H1 (cell line): ENCODE measurements around the gene COQ10B. TPM values are rescaled to one million over a fixed set of nuclear protein-coding genes. Genes with fewer than 3 reads are reported as not detected.
A peak's percentile ranks its signal among the peaks of the same experiment; 100 is the strongest.

Source experiments
- CBX8 ChIP-seq: fragments of 300-800, 300-1000 bp; sonication (generic); IDR thresholded peaks from 2 replicates; pipeline ENCODE4 v1.7.1; 2016; ENCODE audit warnings: low read depth, low read length, borderline replicate concordance
- CHD1 ChIP-seq: IDR thresholded peaks from 2 replicates; pipeline ENCODE4 v1.6.1; 2012; ENCODE audit warnings: low read depth, low read length, improper control_type of control experiment
- CTBP2 ChIP-seq: IDR thresholded peaks from 2 replicates; pipeline ENCODE4 v1.7.0; 2011; ENCODE audit warnings: borderline replicate concordance, mild to moderate bottlenecking, moderate library complexity, mixed read lengths, low read length; ENCODE audit not compliant: insufficient read depth, insufficient read length
- EZH2 ChIP-seq: fragments of 200-600 bp; sonication (generic); IDR thresholded peaks from 2 replicates; pipeline ENCODE4 v1.7.1; 2012; ENCODE audit warnings: low read depth, mild to moderate bottlenecking, moderate library complexity, low read length, inconsistent platforms; ENCODE audit not compliant: severe bottlenecking
- FOSL1 ChIP-seq: IDR thresholded peaks from 2 replicates; pipeline ENCODE4 v1.6.1; 2011; ENCODE audit warnings: mild to moderate bottlenecking, low read depth, low read length, moderate library complexity; ENCODE audit not compliant: insufficient read depth
- JUND ChIP-seq: IDR thresholded peaks from 2 replicates; pipeline ENCODE4 v1.6.1; 2011; ENCODE audit warnings: mild to moderate bottlenecking, improper control_type of control experiment, low read length
- KDM1A ChIP-seq: fragments of 200-600, 300-600 bp; sonication (generic); IDR thresholded peaks from 2 replicates; pipeline ENCODE4 v1.7.1; 2016; ENCODE audit warnings: mild to moderate bottlenecking, low read length, borderline replicate concordance
- KDM4A ChIP-seq: IDR thresholded peaks from one replicate; pipeline ENCODE4 v1.7.1; 2012; ENCODE audit warnings: low read depth, mild to moderate bottlenecking, moderate library complexity, low read length, inconsistent platforms; ENCODE audit not compliant: severe bottlenecking
- NRF1 ChIP-seq: IDR thresholded peaks from 2 replicates; pipeline ENCODE4 v1.6.1; 2011; ENCODE audit warnings: mild to moderate bottlenecking, low read depth, low read length, improper control_type of control experiment
- POLR2A ChIP-seq, 2 experiments: IDR thresholded peaks; 1 replicate in 1 of 2; 2 replicates in 1 of 2; pipeline ENCODE4 v1.6.1; 2011; ENCODE audit warnings: low read depth in 2 of 2, low read length in 2 of 2, mild to moderate bottlenecking in 2 of 2; ENCODE audit errors: control extremely low read depth in 1 of 2
- POLR2AphosphoS5 ChIP-seq: IDR thresholded peaks from 2 replicates; pipeline ENCODE4 v1.6.1; 2011; ENCODE audit warnings: low read depth, low read length
- RNF2 ChIP-seq: fragments of 200-900, 300-1000 bp; sonication (generic); IDR thresholded peaks from 2 replicates; pipeline ENCODE4 v1.7.1; 2016; ENCODE audit warnings: borderline replicate concordance, low read depth, mild to moderate bottlenecking, antibody characterized with exemption, low read length; ENCODE audit not compliant: poor library complexity, severe bottlenecking; ENCODE audit errors: missing control alignments
- SAP30 ChIP-seq: fragments of 300-600 bp; sonication (generic); IDR thresholded peaks from 2 replicates; pipeline ENCODE4 v1.7.1; 2012; ENCODE audit warnings: low read length, moderate library complexity, mild to moderate bottlenecking, inconsistent platforms; ENCODE audit not compliant: insufficient read depth, insufficient replicate concordance
- SIN3A ChIP-seq, 2 experiments: IDR thresholded peaks in 1 of 2; conservative IDR thresholded peaks in 1 of 2; 2 replicates each; pipeline ENCODE4 v1.6.1; 2011 to 2012; ENCODE audit warnings: low read length in 2 of 2, improper control_type of control experiment in 1 of 2, low read depth in 1 of 2, mild to moderate bottlenecking in 1 of 2
- SP2 ChIP-seq: IDR thresholded peaks from 2 replicates; pipeline ENCODE4 v1.6.1; 2012; ENCODE audit warnings: mild to moderate bottlenecking, low read length, inconsistent platforms
- SP4 ChIP-seq: IDR thresholded peaks from 2 replicates; pipeline ENCODE4 v1.6.1; 2012; ENCODE audit warnings: low read length, inconsistent platforms
- SRF ChIP-seq: IDR thresholded peaks from 2 replicates; pipeline ENCODE4 v1.6.1; 2011; ENCODE audit warnings: mild to moderate bottlenecking, low read depth, low read length, moderate library complexity
- TAF1 ChIP-seq: IDR thresholded peaks from 2 replicates; pipeline ENCODE4 v1.6.1; 2011; ENCODE audit warnings: mild to moderate bottlenecking, low read depth, low read length
- YY1 ChIP-seq: IDR thresholded peaks from 2 replicates; pipeline ENCODE4 v1.6.1; 2011; ENCODE audit warnings: low read depth, mild to moderate bottlenecking, low read length
- ZNF274 ChIP-seq: IDR thresholded peaks from 2 replicates; pipeline ENCODE4 v1.7.0; 2012; ENCODE audit warnings: low read length, borderline replicate concordance; ENCODE audit errors: extremely low read depth
- polyA plus RNA-seq, 7 experiments: library from polyadenylated mRNA; depleted of rRNA in 3 of 7; stranded (reverse) in 5 of 7; unstranded in 2 of 7; fragments of >200 nt in 5 of 7; fragments of 200-250 nt in 2 of 7; gene quantifications; 1 replicate in 5 of 7; 2 replicates in 1 of 7; 4 replicates in 1 of 7; pipeline versions ENCODE4 v1.2.1 to v1.2.3, GENCODE V29; 2011 to 2013; ENCODE audit warnings: missing spikeins in 2 of 7, mixed read lengths in 2 of 7
- total RNA-seq: library from RNA; stranded (reverse); fragmentation: NEBNext Ultra II Directional; extraction: Animal tissue kit (Norgen Biotek cat#: 25700); gene quantifications from 2 replicates; pipeline ENCODE4 v1.2.1, GENCODE V29; 2021
- TF ChIP-seq, protein P1 (sequence below): IDR thresholded peaks from 2 replicates; pipeline ENCODE4 v1.6.1; 2012; ENCODE audit warnings: inconsistent platforms

The COQ10B gene
- total and polyA plus RNA-seq, 2 of the 8 experiments (the other 6 are each of a cell fraction or from before 2014, with no cell fraction given) = 1.9 to 17.3 TPM

DNA sequence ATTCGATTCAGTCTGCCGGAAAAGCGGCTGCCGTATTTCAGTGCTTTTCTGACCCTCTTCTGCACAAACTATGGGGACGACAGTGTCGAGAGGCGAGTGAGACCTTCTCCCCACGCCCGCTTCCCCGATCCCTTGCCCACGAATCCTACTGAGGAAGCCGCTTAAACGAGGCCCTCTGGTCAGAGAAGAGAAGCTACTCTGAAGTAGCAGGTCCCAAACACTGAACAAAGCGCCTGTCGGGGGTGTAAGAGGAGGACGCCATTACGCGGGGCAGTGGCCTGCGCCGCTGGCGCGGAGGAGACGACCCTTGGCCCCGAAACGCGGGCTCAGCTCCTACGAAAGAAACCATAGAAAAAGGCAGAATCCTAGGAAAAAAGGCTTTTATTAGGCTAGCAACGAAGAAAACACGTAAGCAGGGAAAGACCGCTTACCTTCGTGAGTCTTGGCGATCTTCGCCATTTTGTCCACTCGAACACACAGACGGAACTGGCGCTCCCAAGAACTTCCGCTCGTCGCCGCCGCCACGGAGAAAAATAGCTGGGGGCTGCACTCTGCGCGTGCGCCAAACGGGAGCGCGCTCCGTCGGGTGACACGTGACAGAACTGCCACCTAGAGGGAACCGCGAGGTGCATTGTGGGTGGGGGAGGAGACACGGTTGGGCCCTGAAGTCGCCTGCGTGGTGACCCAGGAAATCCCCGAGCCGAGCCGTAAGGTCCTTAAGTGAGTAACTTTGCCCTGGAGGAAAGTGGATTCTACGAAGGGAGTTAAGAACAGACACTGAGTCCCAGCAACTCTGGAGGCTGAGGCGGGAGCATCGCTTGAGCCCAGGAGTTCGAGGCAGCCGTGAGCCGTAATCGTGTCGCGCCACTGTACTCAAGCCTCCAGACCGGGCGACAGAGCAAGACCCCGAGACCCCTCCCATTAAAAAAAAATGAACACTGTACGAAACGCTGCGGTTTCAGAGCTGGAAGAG lies 18.5 kb upstream of the COQ10B start, which contains the start of gene SF3B1 (continued):
- TF ChIP-seq POLR2AphosphoS5 (peak; percentile 85), RNF2 (no peak), CHD1 (peak; percentile 75), SIN3A (conservative IDR thresholded peaks at IDR 0.05 in 1 of 2, IDR thresholded peaks at IDR 0.05 in 1 of 2; ENCODE audit: low read depth in 1 of 2, low read length in 2 of 2) (peak in 1 of 2 experiments; percentile 79; a peak in 2 of 4 replicates), SP2 (no peak), FOSL1 (no peak), SRF (no peak), SP4 (peak; percentile 68; the same call in 1 of the 2 replicates), CBX8 (no peak), EZH2 (no peak), NRF1 (peak; percentile 72), JUND (peak; percentile 22; the same call in 1 of the 2 replicates), POLR2A (IDR thresholded peaks at IDR 0.05; ENCODE audit: control extremely low read depth in 1 of 2, low read depth in 2 of 2, low read length in 2 of 2) (peak; percentile 79 to 91), YY1 (peak; percentile 97), KDM4A (peak; percentile 62), CTBP2 (no peak), SAP30 (peak; percentile 47), KDM1A (no peak), ZNF274 (no peak), TAF1 (peak; percentile 99)
- TF ChIP-seq, protein P1, sequence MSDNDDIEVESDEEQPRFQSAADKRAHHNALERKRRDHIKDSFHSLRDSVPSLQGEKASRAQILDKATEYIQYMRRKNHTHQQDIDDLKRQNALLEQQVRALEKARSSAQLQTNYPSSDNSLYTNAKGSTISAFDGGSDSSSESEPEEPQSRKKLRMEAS = peak; percentile 79
